ENCODE data around the gene COL4A6.
"Not testable (repeated sequence)": the region's sequence is repeated elsewhere in the genome, so short reads cannot be mapped to it uniquely, and the experiment has no call there.

The COL4A6 gene

DNA sequence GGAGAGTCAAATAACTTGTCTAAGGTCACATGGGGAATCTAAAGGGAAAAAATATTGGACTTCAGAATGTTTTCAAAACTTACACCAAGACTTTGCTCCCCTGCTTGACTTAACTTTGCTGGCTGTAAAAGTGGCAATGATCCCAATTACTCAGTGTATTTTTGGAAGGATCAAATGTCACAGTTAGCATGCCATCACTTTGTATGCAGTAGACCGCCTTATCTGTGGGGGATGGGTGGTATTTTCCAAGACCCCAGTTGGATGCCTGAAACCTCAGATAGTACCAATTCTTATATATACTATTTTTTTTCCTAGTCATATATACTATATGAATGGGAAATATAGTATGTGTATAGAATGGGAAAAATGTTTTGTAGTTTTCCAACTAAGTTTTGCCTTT is 53.4 kb downstream of the COL4A6 start:
- TF ChIP-seq, protein P1, sequence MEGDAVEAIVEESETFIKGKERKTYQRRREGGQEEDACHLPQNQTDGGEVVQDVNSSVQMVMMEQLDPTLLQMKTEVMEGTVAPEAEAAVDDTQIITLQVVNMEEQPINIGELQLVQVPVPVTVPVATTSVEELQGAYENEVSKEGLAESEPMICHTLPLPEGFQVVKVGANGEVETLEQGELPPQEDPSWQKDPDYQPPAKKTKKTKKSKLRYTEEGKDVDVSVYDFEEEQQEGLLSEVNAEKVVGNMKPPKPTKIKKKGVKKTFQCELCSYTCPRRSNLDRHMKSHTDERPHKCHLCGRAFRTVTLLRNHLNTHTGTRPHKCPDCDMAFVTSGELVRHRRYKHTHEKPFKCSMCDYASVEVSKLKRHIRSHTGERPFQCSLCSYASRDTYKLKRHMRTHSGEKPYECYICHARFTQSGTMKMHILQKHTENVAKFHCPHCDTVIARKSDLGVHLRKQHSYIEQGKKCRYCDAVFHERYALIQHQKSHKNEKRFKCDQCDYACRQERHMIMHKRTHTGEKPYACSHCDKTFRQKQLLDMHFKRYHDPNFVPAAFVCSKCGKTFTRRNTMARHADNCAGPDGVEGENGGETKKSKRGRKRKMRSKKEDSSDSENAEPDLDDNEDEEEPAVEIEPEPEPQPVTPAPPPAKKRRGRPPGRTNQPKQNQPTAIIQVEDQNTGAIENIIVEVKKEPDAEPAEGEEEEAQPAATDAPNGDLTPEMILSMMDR (IDR thresholded peaks at IDR 0.05; ENCODE audit: low read depth, low read length), result no peak
- H3K4me3 ChIP-seq (replicated peaks in 1 of 2; ENCODE audit: low read depth in 2 of 2, low read length in 2 of 2), result no peak overlapping the region
- no peak for DNase-seq (ENCODE audit: low read depth in 2 of 2)

DNA sequence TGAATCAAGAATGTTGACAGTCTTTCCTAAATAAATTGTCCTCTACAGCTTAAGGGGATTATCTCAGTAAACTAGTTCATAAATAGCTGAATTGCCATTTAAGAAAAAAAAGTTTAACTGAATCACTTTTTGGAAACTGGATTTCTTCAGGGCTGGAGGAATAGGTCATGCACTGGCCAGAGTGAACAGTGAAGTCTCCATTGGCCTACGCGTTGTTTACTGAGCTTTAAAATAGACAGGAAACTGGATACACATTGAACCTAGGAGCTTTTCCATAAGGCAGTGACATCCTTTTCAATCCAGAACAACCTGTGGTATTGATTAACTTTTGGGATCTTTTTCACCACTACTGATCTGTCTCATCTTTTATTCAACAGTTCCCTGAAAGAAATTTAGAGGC is 58.0 kb downstream of the COL4A6 start:
- TF ChIP-seq, protein P1 (IDR thresholded peaks at IDR 0.05; ENCODE audit: low read depth, low read length), result no peak
- no peak for DNase-seq (ENCODE audit: low read depth in 2 of 2)
- no peak overlapping the region for H3K4me3 ChIP-seq (replicated peaks in 1 of 2; ENCODE audit: low read depth in 2 of 2, low read length in 2 of 2)

DNA sequence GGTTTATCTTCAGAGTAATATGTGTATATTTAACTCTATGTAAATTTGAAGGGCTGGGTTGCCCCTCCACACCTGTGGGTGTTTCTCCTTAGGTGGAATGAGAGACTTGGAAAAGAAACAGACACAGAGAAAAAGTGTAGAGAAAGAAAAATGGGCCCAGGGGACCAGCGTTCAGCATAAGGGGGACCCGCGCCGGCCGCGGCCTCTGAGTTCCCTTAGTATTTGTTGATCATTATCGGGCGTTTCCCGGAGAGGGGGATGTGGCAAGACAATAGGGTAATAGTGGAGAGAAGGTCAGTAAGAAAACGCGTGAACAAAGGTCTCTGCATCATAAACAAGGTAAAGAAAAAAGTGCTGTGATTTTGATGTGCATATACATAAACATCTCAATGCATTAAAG is 61.4 kb downstream of the COL4A6 start:
- H3K4me3 ChIP-seq (replicated peaks in 1 of 2; ENCODE audit: low read depth in 2 of 2, low read length in 2 of 2); DNase-seq (ENCODE audit: low read depth in 2 of 2): not testable (repeated sequence)

DNA sequence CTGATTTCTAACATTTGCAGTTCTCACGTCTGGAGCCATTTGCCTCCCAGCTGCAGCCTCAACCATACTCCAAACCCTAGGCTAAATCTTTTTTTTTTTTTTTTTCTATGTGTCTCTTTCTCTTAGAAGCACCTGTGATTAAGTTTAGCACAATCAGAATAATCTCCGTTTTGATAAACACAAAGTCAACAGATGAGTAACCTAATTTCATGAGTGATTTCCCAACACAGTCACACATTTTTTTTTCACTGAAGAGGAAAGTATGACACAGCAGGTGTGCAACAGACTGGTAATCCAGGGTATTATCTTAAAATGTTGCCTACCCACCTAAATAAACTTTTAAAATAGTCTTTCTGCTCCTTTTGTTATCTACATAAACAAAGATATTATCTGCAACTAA is 62.6 kb downstream of the COL4A6 start:
- not testable (repeated sequence) for H3K4me3 ChIP-seq (replicated peaks in 1 of 2; ENCODE audit: low read depth in 2 of 2, low read length in 2 of 2); DNase-seq (ENCODE audit: low read depth in 2 of 2)

DNA sequence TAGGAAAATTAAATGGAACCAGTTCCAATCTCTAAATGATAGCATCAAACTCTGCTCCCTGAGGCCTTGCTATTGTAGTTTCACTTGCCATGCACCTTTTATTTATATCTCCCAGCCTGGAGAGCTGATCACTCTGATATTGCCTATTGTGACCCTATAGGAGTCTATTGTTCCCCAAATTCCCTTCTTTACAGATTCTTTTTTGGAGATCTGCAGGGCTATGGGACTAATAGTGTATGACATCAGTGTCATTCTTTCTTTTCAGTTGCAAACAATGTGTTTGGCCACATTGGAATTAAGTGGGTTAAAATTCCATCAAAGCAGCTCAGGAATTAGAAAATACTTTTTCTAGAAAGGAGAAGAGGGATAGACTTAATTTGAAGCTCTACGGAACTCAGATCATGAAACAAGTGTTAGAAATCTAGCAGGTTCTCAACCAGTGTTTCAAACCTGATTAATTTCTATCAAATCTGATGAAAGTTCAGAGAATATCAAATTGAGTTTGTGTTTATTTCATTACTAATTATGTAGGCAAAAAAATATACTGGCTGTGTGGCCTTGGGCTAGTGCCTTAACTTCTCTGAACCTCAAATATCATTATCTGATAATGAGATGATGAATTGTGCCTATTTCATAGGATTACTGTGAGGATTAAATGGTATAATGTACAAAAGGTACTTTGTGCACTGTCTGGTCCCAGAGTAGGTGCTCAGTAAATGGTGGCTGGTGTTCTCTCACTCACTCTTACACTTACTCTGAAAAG is 71.4 kb downstream of the COL4A6 start:
- TF ChIP-seq, protein P1 (IDR thresholded peaks at IDR 0.05; ENCODE audit: low read depth, low read length), result no peak
- no peak for DNase-seq (ENCODE audit: low read depth in 2 of 2)
- H3K4me3 ChIP-seq (replicated peaks in 1 of 2; ENCODE audit: low read depth in 2 of 2, low read length in 2 of 2), result no peak overlapping the region

DNA sequence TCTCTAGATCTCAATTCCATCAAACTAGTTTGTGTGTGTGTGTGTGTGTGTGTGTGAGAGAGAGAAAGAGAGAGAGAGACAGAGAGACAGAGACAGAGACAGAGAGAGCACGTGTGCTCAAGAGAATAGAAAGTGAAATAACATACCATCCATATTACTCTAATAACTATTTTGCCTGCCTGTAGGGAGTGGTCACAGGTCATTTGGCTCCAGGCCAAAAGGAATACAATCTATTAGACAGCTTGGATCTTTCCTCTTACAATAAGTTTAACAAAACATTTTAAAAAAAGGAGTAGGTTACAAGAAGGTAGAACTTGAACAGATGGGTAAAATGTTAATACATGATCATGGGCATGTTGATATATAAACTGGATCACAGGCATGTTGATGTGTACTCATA is 76.2 kb downstream of the COL4A6 start:
- DNase-seq (ENCODE audit: low read depth in 2 of 2), result peak in 1 of 2 donors; percentile 20
- no peak overlapping the region for H3K4me3 ChIP-seq (replicated peaks in 1 of 2; ENCODE audit: low read depth in 2 of 2, low read length in 2 of 2)
- TF ChIP-seq, protein P1 (IDR thresholded peaks at IDR 0.05; ENCODE audit: low read depth, low read length), result no peak

DNA sequence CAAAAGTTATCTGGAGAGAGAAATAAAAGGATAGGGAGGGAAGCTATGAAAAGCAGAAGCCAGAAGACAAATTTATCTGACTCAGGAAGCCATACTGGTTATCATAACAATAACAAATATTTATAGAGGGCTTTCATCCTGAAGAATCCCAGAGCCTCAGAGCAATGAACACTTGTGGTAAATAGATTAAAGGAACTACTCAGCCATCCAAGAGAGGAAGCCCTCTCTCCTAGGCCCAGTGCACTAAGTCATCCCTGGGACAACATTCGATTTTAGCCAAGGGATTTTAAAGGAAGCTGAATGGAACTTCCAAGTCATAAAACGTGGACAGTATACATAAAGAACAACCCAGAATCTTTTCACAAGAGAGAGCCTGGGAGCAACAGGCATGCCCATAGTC is 76.9 kb downstream of the COL4A6 start:
- no peak overlapping the region for H3K4me3 ChIP-seq (replicated peaks in 1 of 2; ENCODE audit: low read depth in 2 of 2, low read length in 2 of 2)
- TF ChIP-seq, protein P1 (IDR thresholded peaks at IDR 0.05; ENCODE audit: low read depth, low read length), result no peak
- DNase-seq (ENCODE audit: low read depth in 2 of 2), result peak; percentile 4 to 13

Measured in cardiac fibroblast (primary cell).